HG03108 (cell line): ENCODE results near the gene INPP5E.
"Not testable (repeated sequence)": the region's sequence is repeated elsewhere in the genome, so short reads cannot be mapped to it uniquely, and the experiment has no call there.

Experiments
- ATAC-seq: cut with Tn5 transposase; IDR thresholded peaks from one replicate; pipeline ENCODE4 v1.9.1; 2021; ENCODE audit warnings: moderate library complexity; ENCODE audit not compliant: unreplicated experiment

The INPP5E gene

GRCh38 chr9:136430588-136431234 is 8.9 kb downstream of the INPP5E start:
- ATAC-seq: no peak

- no peak for ATAC-seq
These were observed 9.8 kb downstream of the INPP5E start for GRCh38 chr9:136429683-136430491.

GRCh38 chr9:136429075-136429628 is 10.5 kb downstream of the INPP5E start:
- no peak for ATAC-seq

GRCh38 chr9:136426787-136427186 is 12.9 kb downstream of the INPP5E start:
- ATAC-seq: no peak

GRCh38 chr9:136425367-136425766 is 14.3 kb downstream of the INPP5E start:
- not testable (repeated sequence) for ATAC-seq

- ATAC-seq: no peak
These were observed 14.8 kb downstream of the INPP5E start for GRCh38 chr9:136424750-136425362.

- ATAC-seq: no peak
These were observed 16.1 kb downstream of the INPP5E start for GRCh38 chr9:136423432-136424146.

- ATAC-seq: no peak
These were observed 16.8 kb downstream of the INPP5E start for GRCh38 chr9:136422876-136423275.

- ATAC-seq: no peak
These were observed 17.9 kb downstream of the INPP5E start for GRCh38 chr9:136421791-136422190.

- no peak for ATAC-seq
These were observed 20.6 kb downstream of the INPP5E start for GRCh38 chr9:136419092-136419420.

GRCh38 chr9:136418182-136419091 is 21.2 kb downstream of the INPP5E start:
- no peak for ATAC-seq

GRCh38 chr9:136416914-136417313 is 22.7 kb downstream of the INPP5E start:
- ATAC-seq: no peak

- ATAC-seq: no peak
These were observed 23.2 kb downstream of the INPP5E start for GRCh38 chr9:136416427-136416826.

GRCh38 chr9:136412962-136413361 is 26.7 kb downstream of the INPP5E start:
- no peak for ATAC-seq

GRCh38 chr9:136411378-136411777 is 28.3 kb downstream of the INPP5E start:
- no peak for ATAC-seq

GRCh38 chr9:136410500-136411287 is 29.0 kb downstream of the INPP5E start, which contains the start of the genes ENTR1 and PMPCA:
ENTR1 (minus strand) TSS chr9:136410614; CDS start chr9:136410397, 217 bp downstream.
PMPCA (plus strand) TSS chr9:136410658; CDS start chr9:136410669, 11 bp downstream.
- peak; percentile 73 for ATAC-seq

GRCh38 chr9:136409557-136410455 is 29.8 kb downstream of the INPP5E start:
- peak; percentile 26 for ATAC-seq

GRCh38 chr9:136407911-136408310 is 31.7 kb downstream of the INPP5E start:
- ATAC-seq: no peak
